Activated CD8-positive, alpha-beta memory T cell treated with anti-CD3 and anti-CD28 coated beads, Interleukin-2, amount 50 U/mL, for 24 hours (primary cell): ENCODE measurements around the gene LY6G6D.
A peak's percentile ranks its signal among the peaks of the same experiment; 100 is the strongest.

Experiments
- DNase-seq: peaks from one replicate; pipeline ENCODE4 v3.0.0-alpha.2; 2020; ENCODE audit errors: extremely low read depth

The LY6G6D gene

DNA sequence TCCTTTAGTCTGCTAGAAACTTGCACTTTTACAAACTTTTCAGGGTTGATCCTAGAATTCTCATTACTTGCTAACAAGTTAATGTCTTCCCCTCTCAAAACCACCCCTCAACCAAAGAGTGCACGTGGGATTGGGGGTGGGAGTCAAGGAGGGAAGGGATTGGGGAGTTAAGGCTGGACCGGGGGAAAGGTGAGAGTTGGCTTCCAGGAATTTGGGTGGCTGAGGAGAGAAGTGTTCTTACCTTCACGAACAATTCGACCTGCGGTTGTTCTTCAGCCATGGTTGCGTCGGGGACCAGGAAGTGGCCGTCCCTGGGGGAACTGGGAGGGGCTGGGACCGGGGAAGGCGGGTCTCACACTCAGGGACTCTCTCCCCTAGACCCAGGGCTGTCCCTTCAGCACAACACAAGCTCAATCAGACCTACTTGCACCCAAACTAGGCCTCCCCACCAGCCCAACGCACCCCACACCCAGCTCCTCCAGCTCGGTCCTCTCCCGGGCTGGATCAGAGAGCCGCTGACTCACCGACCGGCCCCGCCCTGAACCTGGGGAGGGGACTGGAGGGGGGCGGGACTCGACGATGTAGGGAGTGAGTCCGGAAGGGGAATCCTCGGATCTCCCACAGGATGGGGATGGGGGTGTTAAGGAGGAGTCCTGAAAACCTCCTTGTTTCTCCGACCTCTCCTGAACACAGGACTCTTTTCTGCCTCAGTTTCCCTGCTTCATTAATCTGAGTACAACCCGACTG, 21.0 kb downstream of the LY6G6D start, which contains the start of gene CLIC1:
TSS of gene CLIC1 (minus strand) at position 510 of the 747 bp plus-strand sequence. CDS start at position 280, 230 bp downstream.
- DNase-seq, result peak; percentile 61

DNA sequence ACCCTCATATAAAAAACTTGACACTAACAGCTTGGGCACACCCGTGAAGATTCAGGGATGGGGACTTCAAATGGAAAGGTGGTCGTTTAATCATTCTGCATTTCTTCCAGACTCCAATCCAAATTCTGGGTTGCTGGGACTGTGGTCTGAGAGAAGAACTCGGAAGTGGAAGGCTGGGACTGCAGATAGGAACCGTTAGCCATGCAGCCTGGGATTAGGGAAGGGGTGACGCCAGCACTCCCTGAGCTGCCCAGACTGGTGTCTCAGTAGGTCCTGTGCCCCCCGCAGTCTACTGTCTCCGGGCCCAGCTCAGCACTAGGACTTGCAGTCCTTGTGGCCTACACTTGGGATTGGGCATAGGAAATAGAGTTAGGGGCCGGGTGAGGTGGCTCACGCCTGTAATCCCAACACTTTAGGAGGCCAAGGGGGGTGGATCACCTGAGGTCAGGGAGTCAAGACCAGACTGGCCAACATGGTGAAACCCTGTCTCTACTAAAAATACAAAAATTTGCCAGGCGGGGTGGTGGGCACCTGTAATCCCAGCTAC, 21.7 kb downstream of the LY6G6D start:
- DNase-seq, result no peak

DNA sequence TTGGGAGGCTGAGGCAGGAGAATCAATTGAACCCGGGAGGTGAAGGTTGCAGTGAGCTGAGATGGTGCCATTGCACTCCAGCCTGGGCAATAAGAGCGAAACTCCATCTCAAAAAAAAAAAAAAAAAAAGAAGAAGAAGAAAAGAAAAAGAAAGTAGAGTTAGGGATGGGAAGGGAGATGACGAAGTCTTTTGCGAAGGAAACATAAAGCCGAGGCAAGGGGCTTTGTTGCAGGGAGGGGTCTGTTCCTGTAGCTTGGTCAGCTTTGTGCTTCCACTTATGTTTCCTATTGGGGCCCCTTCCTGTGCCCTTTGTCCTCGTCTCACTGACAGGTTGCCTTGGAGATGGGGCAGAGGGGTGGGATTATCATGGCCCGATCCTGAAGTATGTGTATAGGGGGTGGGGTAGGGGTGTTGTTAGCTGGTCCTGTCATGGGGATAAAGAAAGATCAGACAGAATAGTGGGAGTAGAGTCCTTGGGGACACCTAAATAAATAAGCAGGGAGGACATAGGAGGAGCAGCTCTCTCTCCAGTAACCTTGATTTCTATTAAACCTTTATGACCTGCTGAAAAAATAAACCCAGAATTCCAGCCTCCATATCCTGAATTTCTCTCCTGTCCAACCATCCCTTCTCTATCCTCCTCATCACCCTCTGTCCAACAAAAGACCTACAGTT, 22.3 kb downstream of the LY6G6D start:
- DNase-seq, result no peak

DNA sequence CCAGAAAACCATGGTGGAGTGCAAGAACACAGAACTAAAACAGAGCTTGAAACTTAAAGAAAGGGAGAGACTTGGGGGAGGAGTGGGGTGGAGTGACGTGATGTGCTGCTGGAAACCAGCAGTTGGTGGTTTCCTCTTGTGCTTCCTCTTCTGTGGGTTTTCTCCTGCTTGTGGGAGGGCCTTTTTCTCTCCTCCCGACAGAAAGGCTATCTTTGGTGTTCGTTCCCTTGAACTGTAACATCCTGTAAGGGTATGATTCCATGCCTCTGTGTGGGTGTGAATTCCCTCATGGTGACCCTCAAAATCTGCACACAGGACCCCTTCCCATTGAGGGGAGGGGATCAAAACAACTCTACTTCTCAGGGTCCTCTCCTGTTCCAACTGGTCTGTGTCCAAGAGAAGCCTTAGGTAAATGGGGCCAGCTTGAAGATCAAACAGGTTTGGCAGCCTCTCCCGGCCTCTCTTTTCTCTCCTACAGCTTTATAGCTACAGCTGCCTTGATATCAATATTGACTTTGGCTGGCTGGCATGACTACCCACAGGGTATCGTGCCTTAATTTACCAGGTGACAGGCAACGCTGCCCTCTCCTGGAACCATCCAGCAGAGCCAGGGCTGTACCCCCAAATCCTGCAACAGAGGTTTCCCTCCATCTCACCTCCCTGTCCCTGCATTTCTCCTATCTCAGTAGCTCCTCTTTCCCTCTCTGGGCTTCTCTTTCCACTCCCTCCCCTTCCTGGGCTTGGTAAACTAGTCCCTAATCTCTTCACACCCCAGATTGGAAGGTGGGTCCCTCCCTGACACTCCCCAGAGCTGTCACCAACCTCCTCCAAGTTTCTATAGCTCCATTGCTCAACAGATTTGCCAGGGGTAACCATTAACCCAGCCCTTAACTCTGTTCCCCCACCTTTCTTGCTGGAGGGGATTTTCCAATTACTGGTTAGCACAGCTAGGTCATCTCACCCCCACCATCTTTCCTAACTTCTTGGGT, 23.1 kb downstream of the LY6G6D start:
- DNase-seq, result no peak

DNA sequence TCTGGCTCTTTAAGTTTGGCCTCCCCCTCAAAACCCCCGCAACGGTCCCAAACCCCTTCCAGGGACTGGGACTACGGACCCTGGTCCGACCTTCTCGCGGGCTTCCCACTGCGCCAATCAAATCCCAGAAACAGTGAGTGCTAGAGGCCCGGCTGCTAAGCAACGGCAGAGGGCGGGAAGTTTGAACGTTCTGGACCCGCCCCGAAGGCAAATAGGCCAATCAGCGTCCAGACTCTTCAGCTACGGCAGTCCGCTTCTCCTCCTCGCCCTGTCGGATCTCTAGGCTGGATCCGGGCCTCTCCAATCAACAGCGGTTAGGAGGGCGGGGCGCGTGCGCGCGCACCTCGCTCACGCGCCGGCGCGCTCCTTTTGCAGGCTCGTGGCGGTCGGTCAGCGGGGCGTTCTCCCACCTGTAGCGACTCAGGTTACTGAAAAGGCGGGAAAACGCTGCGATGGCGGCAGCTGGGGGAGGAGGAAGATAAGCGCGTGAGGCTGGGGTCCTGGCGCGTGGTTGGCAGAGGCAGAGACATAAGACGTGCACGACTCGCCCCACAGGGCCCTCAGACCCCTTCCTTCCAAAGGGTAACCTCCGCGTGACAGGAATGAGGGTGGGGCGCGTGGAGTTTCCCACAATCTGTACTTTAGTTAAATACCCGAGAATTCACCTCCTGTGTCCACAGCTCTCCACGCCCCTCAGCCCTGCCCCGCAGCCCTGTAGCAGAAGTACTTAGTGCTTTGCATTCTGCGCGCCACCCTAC, 24.7 kb downstream of the LY6G6D start, which contains the start of gene MSH5:
TSS of gene MSH5 (plus strand) at position 367 of the 758 bp plus-strand sequence. CDS start 462 bp downstream, outside the sequence.
- DNase-seq, result peak; percentile 94

DNA sequence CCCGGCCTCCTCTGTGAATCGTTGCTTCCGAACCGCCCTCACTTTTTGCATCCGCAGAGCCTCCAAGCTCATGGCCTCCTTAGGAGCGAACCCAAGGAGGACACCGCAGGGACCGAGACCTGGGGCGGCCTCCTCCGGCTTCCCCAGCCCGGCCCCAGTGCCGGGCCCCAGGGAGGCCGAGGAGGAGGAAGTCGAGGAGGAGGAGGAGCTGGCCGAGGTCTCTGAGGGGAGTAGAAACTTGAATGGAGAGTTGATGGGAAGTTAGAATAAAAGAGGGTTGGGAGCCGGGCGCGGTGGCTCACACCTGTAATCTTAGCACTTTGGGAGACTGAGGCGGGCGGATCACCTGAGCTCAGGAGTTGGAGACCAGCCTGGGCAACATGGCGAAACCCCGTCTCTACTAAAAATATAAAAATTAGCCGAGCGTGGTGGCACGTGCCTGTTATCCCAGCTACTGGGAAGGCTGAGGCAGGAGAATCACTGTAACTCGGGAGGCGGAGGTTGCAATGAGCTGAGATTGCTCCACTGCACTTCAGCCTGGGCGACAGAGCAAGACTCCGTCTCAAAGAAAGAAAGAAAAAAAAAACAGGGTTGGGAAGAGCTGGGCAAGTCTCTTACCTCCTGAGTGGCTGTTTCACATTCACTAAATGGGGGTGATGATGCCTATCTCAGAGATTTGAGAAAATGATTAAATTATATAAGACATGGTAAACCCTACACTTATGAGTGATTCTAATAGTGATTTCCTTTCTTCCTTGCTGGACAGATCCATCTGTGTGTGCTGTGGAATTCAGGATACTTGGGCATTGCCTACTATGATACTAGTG, 25.5 kb downstream of the LY6G6D start:
- DNase-seq, result no peak

DNA sequence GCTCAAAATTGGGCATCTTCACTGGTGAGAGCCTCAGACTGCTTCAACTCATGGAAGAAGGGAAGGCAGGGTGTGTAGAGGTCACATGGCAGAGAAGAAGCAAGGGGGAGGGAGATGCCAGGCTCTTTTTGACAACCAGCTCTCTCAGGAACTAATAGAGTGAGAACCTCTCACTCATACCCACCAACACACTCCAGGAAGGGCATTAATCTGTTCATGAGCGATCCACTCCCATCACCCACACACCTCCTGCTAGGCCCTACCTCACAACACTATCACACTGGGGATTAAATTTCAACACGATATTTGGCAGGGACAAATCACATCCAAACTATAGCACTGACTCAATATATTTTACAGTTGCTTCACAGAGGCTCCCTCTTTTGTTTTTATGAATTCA, 26.7 kb downstream of the LY6G6D start:
- no peak for DNase-seq

DNA sequence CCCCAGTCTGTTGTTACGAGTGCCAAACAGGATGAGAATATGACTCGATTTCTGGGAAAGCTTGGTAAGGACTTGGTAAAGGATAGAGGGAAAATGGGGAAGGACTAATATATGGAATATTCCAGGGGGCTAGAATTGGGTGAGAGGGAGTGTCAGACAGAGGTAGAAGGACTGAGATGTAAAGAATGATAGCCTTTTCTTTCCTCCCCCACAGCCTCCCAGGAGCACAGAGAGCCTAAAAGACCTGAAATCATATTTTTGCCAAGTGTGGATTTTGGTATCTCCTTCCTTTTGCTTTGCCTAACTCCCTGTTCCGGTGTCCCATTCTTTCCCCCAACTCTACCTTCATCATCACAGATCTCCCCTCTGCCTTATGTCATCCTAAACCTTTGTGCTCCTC, 27.7 kb downstream of the LY6G6D start:
- no peak for DNase-seq

DNA sequence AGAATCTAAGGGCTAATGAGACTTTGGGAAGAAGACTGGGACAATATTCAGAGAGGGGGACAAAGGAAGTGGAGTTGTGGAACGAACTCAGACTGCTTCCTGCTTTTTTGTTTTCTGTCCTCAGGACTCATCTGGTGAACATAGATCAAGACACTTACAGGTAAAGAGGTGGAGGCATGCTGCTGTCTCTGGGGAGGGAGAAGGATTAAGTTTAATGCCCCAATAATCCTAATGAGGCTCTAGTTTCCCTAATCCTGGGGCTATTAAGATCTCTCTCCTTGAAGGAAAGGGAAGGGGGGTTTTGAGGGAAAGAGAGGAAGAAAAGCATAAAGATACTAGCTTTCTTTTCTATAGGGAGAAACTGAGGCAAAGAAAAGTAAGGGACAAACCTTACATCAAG, 29.3 kb downstream of the LY6G6D start:
- DNase-seq, result no peak

DNA sequence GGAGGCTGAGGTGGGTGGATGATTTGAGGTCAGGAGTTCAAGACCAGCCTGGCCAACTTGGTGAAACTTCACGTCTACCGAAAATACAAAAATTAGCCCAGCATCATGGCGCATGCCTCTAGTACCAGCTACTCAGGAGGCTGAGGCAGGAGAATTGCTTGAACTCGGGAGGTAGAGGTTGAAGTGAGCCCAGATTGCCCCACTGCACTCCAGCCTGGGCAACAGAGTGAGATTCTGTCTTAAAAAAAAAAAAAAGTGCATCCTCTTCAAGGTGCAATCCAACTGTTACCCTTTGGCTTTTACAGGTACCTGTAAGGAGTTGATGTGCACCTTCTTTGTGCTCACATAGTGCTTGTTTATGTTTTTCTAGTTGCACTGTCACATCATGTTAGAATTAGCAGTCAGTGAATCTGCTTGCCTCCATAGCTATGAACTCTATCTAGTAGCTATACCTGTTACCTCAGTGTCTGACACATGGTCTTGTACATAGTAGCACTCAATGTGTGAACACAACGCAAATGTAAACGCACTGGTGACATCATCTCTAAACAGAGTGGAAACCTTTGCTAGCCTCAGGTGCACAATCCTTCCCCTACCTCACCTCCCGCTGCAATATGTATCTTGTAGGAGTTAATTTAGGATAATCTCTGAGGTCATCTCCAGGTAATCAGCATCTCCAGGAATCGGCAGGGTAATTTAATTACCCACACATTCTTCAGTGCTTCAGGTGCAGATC, 34.3 kb downstream of the LY6G6D start:
- no peak for DNase-seq

DNA sequence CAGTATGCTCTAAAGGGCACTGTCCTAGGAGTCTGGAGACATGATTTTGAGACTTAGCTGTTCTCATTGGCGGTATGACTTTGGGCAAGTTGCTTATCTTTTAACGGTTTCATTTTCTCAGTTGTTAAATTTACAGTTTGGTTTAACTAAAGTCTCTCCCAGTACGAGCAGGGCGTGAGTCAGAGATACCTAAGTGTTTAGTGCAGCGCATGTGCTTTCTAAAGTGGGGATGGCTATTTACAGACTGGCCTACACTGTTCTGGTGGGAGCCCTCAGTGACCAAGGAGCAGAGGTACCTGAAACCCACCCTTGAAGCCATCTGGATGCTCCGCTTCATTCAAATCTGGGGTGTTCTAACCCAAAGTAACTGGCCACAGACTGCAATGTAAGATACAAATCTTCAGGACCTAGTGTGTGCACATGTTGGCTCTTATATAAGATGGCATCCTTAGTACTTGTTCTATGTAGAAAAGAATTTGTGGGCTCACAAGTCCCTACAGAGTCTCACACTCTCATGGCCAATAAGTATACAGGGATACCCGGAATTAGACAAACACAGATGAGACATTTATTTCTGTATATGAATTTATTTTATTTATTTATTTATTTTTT, 35.4 kb downstream of the LY6G6D start:
- DNase-seq, result no peak

DNA sequence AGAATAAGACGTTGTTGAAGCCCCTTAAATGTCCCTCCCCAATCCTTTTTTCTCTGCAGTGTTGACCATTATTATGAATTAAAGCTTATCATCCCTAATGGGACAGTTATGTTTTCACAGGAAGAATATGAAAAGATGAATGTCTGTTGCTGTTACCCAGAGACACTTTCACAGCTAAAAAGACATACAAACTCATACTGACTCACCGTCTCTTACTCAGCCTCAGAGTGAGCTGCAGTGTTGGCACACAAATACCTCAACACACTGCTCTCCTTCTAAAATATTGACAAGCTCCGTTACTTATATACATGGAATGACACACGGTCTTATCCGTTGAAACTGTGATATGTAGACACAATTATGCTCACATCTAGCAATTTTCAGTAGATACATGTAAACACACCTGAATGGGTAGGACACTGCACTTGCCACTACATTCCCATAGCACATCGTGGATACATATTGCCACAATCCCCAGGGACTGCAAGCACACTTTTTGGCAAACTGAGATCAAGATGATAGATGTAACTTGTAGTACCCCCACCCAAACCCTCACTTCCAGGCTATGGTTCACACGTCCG, 37.7 kb downstream of the LY6G6D start:
- DNase-seq, result no peak

DNA sequence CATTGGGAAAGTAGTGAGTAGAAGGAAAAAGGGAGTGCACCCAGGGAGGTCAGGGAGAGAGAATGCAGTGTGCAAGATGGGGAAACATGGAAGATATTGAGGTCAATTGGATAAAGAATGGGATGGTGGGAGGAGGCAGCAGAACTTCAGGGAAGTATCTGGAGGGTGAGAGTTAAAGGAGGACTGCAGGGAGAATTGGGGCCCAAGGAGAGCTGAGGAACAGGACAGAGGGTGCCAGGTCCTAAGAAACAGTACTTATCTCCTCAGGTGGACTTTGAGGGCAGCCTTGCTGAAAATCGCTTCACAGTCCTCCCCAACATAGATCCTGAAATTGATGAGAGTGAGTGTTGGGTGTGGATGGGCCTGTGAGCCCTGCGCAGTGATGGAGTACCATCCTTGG, 43.1 kb downstream of the LY6G6D start:
- DNase-seq, result no peak

DNA sequence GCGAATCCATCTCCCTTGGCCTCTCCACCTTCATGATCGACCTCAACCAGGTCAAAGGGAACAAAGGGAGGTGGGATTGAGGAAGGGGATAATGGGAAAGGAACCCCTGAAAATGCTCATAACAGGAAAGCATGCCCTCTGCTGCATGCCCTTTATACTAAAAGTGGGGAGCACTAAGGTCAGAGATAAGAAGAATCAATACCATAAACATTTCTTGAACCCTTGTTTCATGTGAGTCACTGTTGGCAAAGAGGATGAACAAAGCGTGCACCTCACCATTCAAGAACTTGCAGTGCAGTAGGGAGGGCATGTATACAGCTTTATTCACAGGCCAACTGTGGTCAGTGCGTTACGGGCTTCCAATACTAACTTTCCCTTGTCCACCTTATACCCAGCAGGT, 45.6 kb downstream of the LY6G6D start:
- DNase-seq, result no peak

DNA sequence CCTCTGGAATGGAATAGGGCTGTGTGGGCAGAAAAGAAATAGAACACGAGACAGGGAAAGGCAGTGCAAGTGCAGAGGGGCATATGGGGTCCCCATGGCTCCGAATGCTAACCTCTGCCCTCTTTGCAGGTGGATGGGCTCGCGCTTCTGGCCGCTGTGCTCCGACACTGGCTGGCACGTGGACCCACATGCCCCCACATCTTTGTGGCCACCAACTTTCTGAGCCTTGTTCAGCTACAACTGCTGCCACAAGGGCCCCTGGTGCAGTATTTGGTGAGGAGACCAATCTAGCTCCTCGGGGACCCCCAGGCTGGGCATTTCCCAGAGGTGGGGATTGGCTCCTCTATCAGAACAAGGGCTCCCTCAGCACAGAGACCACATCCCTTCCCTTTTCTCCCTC, 46.2 kb downstream of the LY6G6D start:
- no peak for DNase-seq

DNA sequence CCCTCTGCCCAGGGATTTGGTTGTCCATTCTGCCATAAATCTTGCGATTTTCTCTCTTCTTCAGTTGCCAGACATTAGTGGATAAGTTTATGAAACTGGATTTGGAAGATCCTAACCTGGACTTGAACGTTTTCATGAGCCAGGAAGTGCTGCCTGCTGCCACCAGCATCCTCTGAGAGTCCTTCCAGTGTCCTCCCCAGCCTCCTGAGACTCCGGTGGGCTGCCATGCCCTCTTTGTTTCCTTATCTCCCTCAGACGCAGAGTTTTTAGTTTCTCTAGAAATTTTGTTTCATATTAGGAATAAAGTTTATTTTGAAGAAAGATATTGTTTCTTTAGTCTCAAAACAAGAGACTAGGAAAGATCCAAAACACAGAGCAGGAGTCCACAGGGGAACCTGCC, 47.2 kb downstream of the LY6G6D start, which contains the start of gene SAPCD1:
TSS of gene SAPCD1 (plus strand) at position 301 of the 400 bp plus-strand sequence. CDS start 399 bp downstream, outside the sequence.
- no peak for DNase-seq

DNA sequence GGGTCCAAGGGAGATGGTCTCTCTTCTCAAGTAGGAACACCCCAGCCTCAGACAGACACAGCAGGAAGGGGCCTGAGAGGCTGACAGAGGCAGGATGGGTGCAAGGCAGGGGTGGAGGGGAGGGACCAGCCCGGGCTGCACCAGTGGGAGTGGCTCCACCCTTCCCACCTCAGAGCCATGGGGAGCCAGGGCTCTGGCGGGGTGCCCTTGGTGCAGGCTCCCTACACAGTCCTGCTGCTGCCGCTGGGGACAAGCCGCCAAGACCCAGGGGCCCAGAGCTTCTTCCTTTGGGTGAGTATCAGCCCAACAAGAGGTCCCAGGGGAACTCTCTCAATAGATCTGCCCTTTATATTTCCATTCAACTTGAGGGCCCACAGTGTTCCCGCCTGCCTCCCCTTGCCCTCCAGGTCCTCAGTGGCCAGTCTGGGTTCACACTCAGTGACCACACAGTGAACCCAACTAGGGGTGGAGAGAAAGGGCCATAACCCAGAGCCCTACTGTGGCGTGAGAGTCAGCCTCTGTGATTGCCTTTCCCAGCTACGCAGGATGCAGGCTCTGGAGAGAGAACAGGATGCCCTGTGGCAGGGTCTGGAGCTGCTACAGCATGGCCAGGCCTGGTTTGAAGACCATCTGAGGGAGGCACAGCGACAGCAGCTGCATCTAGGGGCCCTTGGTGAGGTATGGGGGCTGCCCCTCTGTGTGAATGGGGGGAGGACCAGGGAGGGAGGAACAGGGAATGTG, 47.9 kb downstream of the LY6G6D start:
- DNase-seq, result no peak

DNA sequence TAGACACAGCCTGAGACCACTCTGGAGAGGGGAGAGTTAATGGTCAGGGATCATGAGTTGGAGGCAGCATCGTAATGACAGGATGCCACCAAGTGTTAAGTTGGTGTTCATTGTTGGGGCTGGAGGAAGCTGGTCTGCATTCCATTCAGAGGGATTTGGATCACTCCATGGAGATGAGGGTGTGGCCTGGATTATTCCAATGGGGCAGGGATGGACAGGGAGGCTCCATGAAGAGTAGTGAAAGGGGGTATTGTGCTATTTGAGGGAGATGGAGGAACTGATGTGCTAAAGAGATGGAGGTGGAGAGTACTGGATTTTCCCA, 48.4 kb downstream of the LY6G6D start:
- no peak for DNase-seq
